SK-N-SH (cell line): ENCODE results near the gene PPP1R12A. TPM values are rescaled to one million over a fixed set of nuclear protein-coding genes. Genes with fewer than 3 reads are reported as not detected.

Experiments used
- CTCF ChIA-PET: fragments of 300-600, 350-600 bp; formaldehyde crosslinking; extraction: SDS; loops from one replicate; lab custom pipeline; 2021; lab: Yijun Ruan, JAX
- POLR2A ChIA-PET: fragments of 350-600 bp; sonication (Branson Sonifier 250); formaldehyde crosslinking; extraction: SDS; loops from one replicate; lab custom pipeline; 2020; ENCODE audit warnings: antibody characterized with exemption, inconsistent platforms; lab: Yijun Ruan, JAX
- DNase-seq: peaks from one replicate; pipeline ENCODE4 v3.0.0; 2012
- H2AFZ ChIP-seq: fragments of 200-600 bp; sonication (generic); 2 replicates; pipeline ENCODE4 v1.8.1; 2016; ENCODE audit warnings: antibody characterized with exemption, mild to moderate bottlenecking, low read depth
- H3F3A ChIP-seq: fragments of 200-600 bp; sonication (generic); replicated peaks from 2 replicates; pipeline ENCODE3; 2016; ENCODE audit warnings: antibody characterized with exemption, mild to moderate bottlenecking; ENCODE audit not compliant: insufficient read depth
- H3K27ac ChIP-seq, 2 experiments: fragments of 200-500 bp in 1 of 2; fragments of 200-600 bp in 1 of 2; sonication (Bioruptor generic) in 1 of 2; sonication (generic), shearing (Covaris generic) in 1 of 2; 2 replicates each; pipeline versions ENCODE4 v1.5.1 to v1.6.1; 2014 to 2016; ENCODE audit warnings: low read depth in 2 of 2, inconsistent platforms in 1 of 2, low read length in 1 of 2, mild to moderate bottlenecking in 1 of 2, mixed read lengths in 1 of 2
- H3K27me3 ChIP-seq: fragments of 200-600 bp; sonication (generic), shearing (Covaris generic); 2 replicates; pipeline ENCODE4 v1.6.1; 2016; ENCODE audit warnings: mixed run types; ENCODE audit not compliant: insufficient read depth
- H3K36me3 ChIP-seq, 2 experiments: fragments of 200-500 bp in 1 of 2; fragments of 200-600 bp in 1 of 2; sonication (Bioruptor generic) in 1 of 2; sonication (generic) in 1 of 2; replicated peaks in 1 of 2; 2 replicates each; pipeline versions ENCODE3 to v1.5.1; 2014 to 2016; ENCODE audit warnings: low read length in 1 of 2, mild to moderate bottlenecking in 1 of 2; ENCODE audit not compliant: insufficient read depth in 2 of 2, control insufficient read depth in 1 of 2
- H3K4me1 ChIP-seq, 2 experiments: fragments of 200-500 bp in 1 of 2; fragments of 200-600 bp in 1 of 2; sonication (Bioruptor generic) in 1 of 2; sonication (generic), shearing (Covaris generic) in 1 of 2; 2 replicates each; pipeline versions ENCODE4 v1.5.1 to v1.6.1; 2014 to 2016; ENCODE audit warnings: low read depth in 1 of 2, low read length in 1 of 2, mixed run types in 1 of 2; ENCODE audit not compliant: insufficient read depth in 2 of 2, control insufficient read depth in 1 of 2
- H3K4me2 ChIP-seq: fragments of 200-600 bp; sonication (generic), shearing (Covaris generic); 2 replicates; pipeline ENCODE4 v1.6.1; 2017; ENCODE audit warnings: mixed run types
- H3K4me3 ChIP-seq, 2 experiments: fragments of 200-500 bp in 1 of 2; fragments of 200-600 bp in 1 of 2; sonication (Bioruptor generic) in 1 of 2; sonication (generic), shearing (Covaris generic) in 1 of 2; 2 replicates each; pipeline versions ENCODE4 v1.5.1 to v1.8.1; 2014 to 2016; ENCODE audit warnings: low read depth in 2 of 2, inconsistent platforms in 1 of 2, low read length in 1 of 2, mild to moderate bottlenecking in 1 of 2, mixed read lengths in 1 of 2, moderate library complexity in 1 of 2
- H3K79me2 ChIP-seq: fragments of 200-600 bp; sonication (generic); 2 replicates; pipeline ENCODE4 v1.8.1; 2017; ENCODE audit warnings: mild to moderate bottlenecking; ENCODE audit not compliant: insufficient read depth
- H3K9ac ChIP-seq: fragments of 200-600 bp; sonication (generic); 2 replicates; pipeline ENCODE4 v1.6.1; 2017; ENCODE audit warnings: mixed run types
- H3K9me2 ChIP-seq: fragments of 200-600 bp; sonication (generic); 2 replicates; pipeline ENCODE4 v1.6.1; 2017; ENCODE audit warnings: mixed run types
- H3K9me3 ChIP-seq: fragments of 200-600 bp; sonication (generic); 2 replicates; pipeline ENCODE4 v1.6.1; 2017; ENCODE audit warnings: mixed run types, mild to moderate bottlenecking, moderate library complexity
- H4K20me1 ChIP-seq: fragments of 200-600 bp; sonication (generic); 2 replicates; pipeline ENCODE4 v1.6.1; 2017; ENCODE audit warnings: mild to moderate bottlenecking, mixed run types; ENCODE audit not compliant: insufficient read depth
- FOSL2 ChIP-seq: IDR thresholded peaks from 2 replicates; pipeline ENCODE4 v1.4.0; 2012; ENCODE audit warnings: low read depth, mild to moderate bottlenecking, moderate library complexity, borderline replicate concordance
- FOXM1 ChIP-seq: IDR thresholded peaks from 2 replicates; pipeline ENCODE4 v1.4.0; 2012; ENCODE audit warnings: low read depth, mild to moderate bottlenecking
- GABPA ChIP-seq: IDR thresholded peaks from 2 replicates; pipeline ENCODE4 v1.4.0; 2012; ENCODE audit warnings: low read depth, mild to moderate bottlenecking
- GATA2 ChIP-seq: sonication (generic); formaldehyde crosslinking; IDR thresholded peaks from 2 replicates; pipeline ENCODE4 v1.5.0; 2020; ENCODE audit warnings: mild to moderate bottlenecking, missing genetic modification reagents
- JUND ChIP-seq: IDR thresholded peaks from 2 replicates; pipeline ENCODE4 v1.4.0; 2012
- MEF2A ChIP-seq: IDR thresholded peaks from 2 replicates; pipeline ENCODE4 v1.4.0; 2012; ENCODE audit warnings: low read depth, borderline replicate concordance
- MXI1 ChIP-seq: IDR thresholded peaks from 2 replicates; pipeline ENCODE4 v1.6.1; 2012; ENCODE audit warnings: mild to moderate bottlenecking, low read depth, low read length, improper control_type of control experiment
- NFIC ChIP-seq: IDR thresholded peaks from 2 replicates; pipeline ENCODE4 v1.4.0; 2012; ENCODE audit warnings: borderline replicate concordance
- NRF1 ChIP-seq: IDR thresholded peaks from 2 replicates; pipeline ENCODE4 v1.6.1; 2012; ENCODE audit warnings: low read depth, mild to moderate bottlenecking, low read length
- PBX3 ChIP-seq: IDR thresholded peaks from 2 replicates; pipeline ENCODE4; 2012
- POLR2AphosphoS5 ChIP-seq: IDR thresholded peaks from 2 replicates; pipeline ENCODE4 v1.6.1; 2012; ENCODE audit warnings: low read depth, low read length
- RCOR1 ChIP-seq: fragments of 150-350 bp; IDR thresholded peaks from 2 replicates; pipeline ENCODE4 v1.6.1; 2017; ENCODE audit warnings: antibody characterized with exemption, low read length
- REST ChIP-seq: IDR thresholded peaks from 2 replicates; pipeline ENCODE4 v1.6.1; 2012; ENCODE audit warnings: mild to moderate bottlenecking, low read depth, low read length, moderate library complexity
- RFX5 ChIP-seq: IDR thresholded peaks from 2 replicates; pipeline ENCODE4 v1.6.1; 2012; ENCODE audit warnings: mild to moderate bottlenecking, improper control_type of control experiment, low read length
- RXRA ChIP-seq: IDR thresholded peaks from 2 replicates; pipeline ENCODE4 v1.4.0; 2012; ENCODE audit warnings: low read depth, mild to moderate bottlenecking, borderline replicate concordance
- SIN3A ChIP-seq: IDR thresholded peaks from 2 replicates; pipeline ENCODE4 v1.6.1; 2012; ENCODE audit warnings: low read depth, mild to moderate bottlenecking, low read length, moderate library complexity, borderline replicate concordance
- USF1 ChIP-seq: IDR thresholded peaks from 2 replicates; pipeline ENCODE4 v1.4.0; 2012; ENCODE audit warnings: low read depth, borderline replicate concordance
- USF2 ChIP-seq: fragments of 150-350 bp; IDR thresholded peaks from 2 replicates; pipeline ENCODE4 v1.6.1; 2017; ENCODE audit warnings: antibody characterized with exemption, low read length, low read depth, borderline replicate concordance
- ZBTB33 ChIP-seq: IDR thresholded peaks from 2 replicates; pipeline ENCODE4 v1.4.0; 2012; ENCODE audit warnings: low read depth, borderline replicate concordance
- WGBS: methylation state at CpG from one replicate; pipeline ENCODE4 v1.1.6; 2017; ENCODE audit warnings: low lambda C conversion rate; 5-methylcytosine and 5-hydroxymethylcytosine counted together
- polyA plus RNA-seq, 3 experiments: library from polyadenylated mRNA; depleted of rRNA; stranded (reverse); fragments of >200 nt; gene quantifications; 2 replicates each; pipeline ENCODE4 v1.2.3, GENCODE V29; 2012

PPP1R12A gene
- polyA plus RNA-seq, 1 of the 3 experiments (the other 2 are of a cell fraction): 26.0 TPM

GRCh38 chr12:79975143-79975542, 40.2 kb upstream of the PPP1R12A start:
- H3K9ac ChIP-seq: no peak overlapping the region
- H3K4me1 ChIP-seq: no peaks in the 10 kb centered on the region
- no peak overlapping the region for H3K4me3 ChIP-seq
- H3K9me2 ChIP-seq: no peaks in the 10 kb centered on the region
- peaks cover 3% of the 10 kb centered on the region for H3F3A ChIP-seq
- no peaks in the 10 kb centered on the region for H3K79me2 ChIP-seq
- DNase-seq: no peak
- no peaks in the 10 kb centered on the region for H3K9me3 ChIP-seq
- TF ChIP-seq USF2: no peak
- TF ChIP-seq MXI1: no peak
- no peak for TF ChIP-seq USF1
- TF ChIP-seq FOSL2: no peak
- H4K20me1 ChIP-seq: no peaks in the 10 kb centered on the region
- WGBS: 93% methylated on average over 5 of the region's 5 CpGs
- ChIA-PET CTCF (no interaction called here), POLR2A (no interaction called here)
- no peaks in the 10 kb centered on the region for H3K36me3 ChIP-seq
- no peak overlapping the region for H3K4me2 ChIP-seq
- no peak overlapping the region for H2AFZ ChIP-seq
- no peak overlapping the region for H3K27ac ChIP-seq
- H3K27me3 ChIP-seq: no peaks in the 10 kb centered on the region

GRCh38 chr12:79973801-79974200, 38.9 kb upstream of the PPP1R12A start:
- ChIA-PET POLR2A (no interaction called here), CTCF (interaction anchor here (1.0 kb wide), 1 partner anchor 87 kb away, joined by 4 read pairs; no protein-coding TSS in a partner anchor)
- WGBS: 63% methylated on average over 4 of the region's 4 CpGs
- TF ChIP-seq USF2: no peak
- no peak for TF ChIP-seq NRF1
- TF ChIP-seq JUND: no peak
- TF ChIP-seq GATA2 (CRISPR knock-in tag): no peak
- no peak for TF ChIP-seq RCOR1
- TF ChIP-seq PBX3: no peak
- no peak for TF ChIP-seq FOXM1
- TF ChIP-seq GABPA: no peak
- TF ChIP-seq NFIC: no peak
- no peak for TF ChIP-seq POLR2AphosphoS5
- TF ChIP-seq ZBTB33: no peak
- no peak for TF ChIP-seq MXI1
- TF ChIP-seq RFX5: no peak
- no peak for TF ChIP-seq REST
- TF ChIP-seq SIN3A: no peak
- TF ChIP-seq RXRA: no peak
- no peak for TF ChIP-seq MEF2A

More at GRCh38 chr12:79973801-79974200, 38.9 kb upstream of the PPP1R12A start:
- H3F3A ChIP-seq: peaks cover 3% of the 10 kb centered on the region
- no peaks in the 10 kb centered on the region for H3K36me3 ChIP-seq
- H3K4me2 ChIP-seq: no peak overlapping the region
- H3K4me1 ChIP-seq: no peaks in the 10 kb centered on the region
- H2AFZ ChIP-seq: no peak overlapping the region; the same call in none of the 2 replicates
- no peaks in the 10 kb centered on the region for H3K9me3 ChIP-seq
- no peaks in the 10 kb centered on the region for H4K20me1 ChIP-seq
- no peak overlapping the region for H3K27ac ChIP-seq
- DNase-seq: no peak
- H3K4me3 ChIP-seq: no peak overlapping the region
- H3K9ac ChIP-seq: no peak overlapping the region
- no peaks in the 10 kb centered on the region for H3K9me2 ChIP-seq
- H3K79me2 ChIP-seq: no peaks in the 10 kb centered on the region
- H3K27me3 ChIP-seq: no peaks in the 10 kb centered on the region
